ENCODE results near the gene IFI44L.

- no peak for TF ChIP-seq POLR2AphosphoS5 (IDR thresholded peaks at IDR 0.05)
- TF ChIP-seq CTCF (IDR thresholded peaks at IDR 0.05), result no peak
Observed at GRCh38 chr1:78577257-78578100, 42.8 kb upstream of the IFI44L start.
